NCI-H2227 (cell line): ENCODE measurements around the gene PEAK1.

Experiments
- DNase-seq: peaks from one replicate; lab custom pipeline; 2025; ENCODE audit not compliant: unreplicated experiment; lab: John Stamatoyannopoulos, UW

The PEAK1 gene

GRCh38 chr15:77069521-77070121, 350.3 kb downstream of the PEAK1 start:
- DNase-seq, result peak; percentile 6

GRCh38 chr15:77068633-77069032, 351.3 kb downstream of the PEAK1 start:
- DNase-seq, result no peak

- DNase-seq, result no peak
Measured at GRCh38 chr15:77067691-77068367, 352.1 kb downstream of the PEAK1 start.

DNA sequence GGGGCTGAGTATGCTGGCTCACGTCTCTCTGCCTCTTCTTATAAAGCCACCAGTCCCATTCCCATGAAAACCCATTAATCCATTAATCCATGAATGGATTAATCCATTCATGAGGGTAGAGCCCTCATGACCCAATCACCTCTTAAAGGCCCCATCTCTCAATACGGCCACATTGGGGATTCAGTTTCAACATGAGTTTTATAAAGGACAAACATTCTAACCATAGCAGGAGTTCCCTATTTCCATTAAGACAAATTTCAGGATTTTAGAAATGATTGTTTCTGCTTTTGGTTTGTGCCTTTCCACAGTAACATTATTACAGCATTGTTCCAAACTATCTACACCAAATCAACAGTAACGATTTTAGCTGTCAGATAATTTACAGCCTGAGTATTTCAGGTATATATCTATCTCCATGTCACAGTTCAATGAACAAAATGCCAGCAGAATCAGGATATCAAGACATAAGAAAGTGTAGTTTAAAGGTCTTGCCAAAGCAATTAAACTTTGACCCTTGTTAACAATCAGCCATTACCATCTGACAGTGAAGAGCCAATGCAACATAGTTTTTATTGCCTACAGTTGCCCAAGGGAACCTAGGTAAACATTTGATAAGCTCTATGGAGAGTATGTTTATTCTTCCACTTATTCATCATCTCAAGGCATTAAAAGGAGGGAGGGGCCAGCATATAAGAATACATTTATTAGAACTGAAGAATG, 352.8 kb downstream of the PEAK1 start:
- DNase-seq, result no peak

- DNase-seq, result no peak
Measured at GRCh38 chr15:77064539-77065308, 355.2 kb downstream of the PEAK1 start.

DNA sequence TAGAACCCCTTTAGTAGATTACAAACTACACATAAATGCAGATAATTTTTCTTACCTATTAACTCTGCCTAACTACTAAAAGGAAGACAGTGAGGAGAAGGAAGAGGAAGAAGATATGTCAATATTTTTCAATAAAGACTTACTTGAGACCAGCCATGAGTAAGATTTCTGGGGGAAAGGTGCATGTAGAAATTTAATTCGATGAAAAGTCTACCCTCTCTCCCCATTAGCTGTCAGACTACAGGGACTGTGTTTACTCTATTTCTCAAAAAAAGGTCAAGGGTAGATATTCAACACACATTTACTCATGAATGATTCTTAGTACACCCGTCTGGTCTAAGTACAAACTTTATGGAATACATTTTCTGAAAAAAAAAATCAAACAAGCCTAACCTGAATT, 355.8 kb downstream of the PEAK1 start:
- DNase-seq, result no peak

DNA sequence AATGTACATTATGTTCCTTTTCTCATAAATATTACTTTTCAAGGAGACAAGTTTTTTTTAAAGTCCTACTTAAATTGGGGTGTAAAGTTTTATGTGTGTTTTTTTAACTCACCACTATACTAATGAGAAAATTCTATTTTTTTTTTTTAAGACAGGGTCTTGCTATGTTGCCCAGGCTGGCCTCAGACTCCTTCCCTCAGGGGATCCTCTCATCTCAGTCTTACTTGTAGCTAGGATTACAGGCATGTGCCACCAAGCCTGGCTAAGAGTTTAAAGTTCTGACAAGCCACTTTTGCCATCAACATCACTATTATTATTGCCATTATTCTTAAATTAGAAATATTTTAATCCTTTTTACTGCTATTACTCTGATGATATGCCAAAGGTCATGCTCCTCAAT, 356.7 kb downstream of the PEAK1 start:
- DNase-seq, result no peak

DNA sequence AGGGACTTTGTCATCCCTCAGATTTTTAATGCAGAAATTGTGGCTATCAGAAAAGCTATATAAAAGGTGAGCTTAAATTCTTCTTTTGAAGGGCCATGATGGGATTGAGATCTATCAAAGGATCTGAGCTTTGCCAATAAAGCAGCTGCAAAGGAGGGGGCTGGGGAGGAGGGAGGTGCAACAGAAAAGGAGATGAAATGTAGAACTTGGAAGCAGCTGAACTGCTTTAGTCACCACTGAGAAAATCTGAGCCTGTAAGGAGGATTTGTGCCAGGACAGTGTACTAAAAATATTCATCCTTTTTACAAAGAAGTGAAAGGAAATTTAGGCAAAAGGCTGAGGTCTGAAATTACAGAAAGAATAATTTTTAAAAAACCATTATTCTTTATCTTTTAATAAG, 359.4 kb downstream of the PEAK1 start:
- DNase-seq, result no peak

DNA sequence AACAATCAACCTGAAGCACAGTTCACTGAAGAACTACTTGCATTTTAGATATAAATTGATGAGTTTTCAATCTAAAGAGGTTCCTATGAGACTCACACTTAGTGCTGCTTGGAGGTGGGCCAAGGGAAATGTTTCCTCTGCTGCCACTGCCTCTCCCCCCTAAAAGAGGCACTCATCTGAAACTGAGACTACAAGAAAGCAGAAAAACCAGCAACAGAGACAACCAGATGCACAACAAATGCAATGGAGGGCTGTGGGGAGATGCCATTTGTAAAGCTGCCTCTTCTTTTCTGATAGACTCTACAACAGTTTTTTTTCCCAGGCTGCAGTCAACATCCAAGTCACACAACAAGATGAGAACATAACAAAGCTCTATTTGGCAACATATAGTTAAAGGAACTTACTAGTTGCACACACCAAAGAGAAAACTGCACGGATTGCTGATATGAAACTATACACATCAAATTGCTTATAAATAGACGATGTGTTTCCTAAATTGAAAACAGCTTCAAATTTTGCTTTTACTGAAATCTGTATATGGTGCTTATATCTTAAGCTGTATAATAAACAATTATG, 360.0 kb downstream of the PEAK1 start:
- DNase-seq, result no peak

DNA sequence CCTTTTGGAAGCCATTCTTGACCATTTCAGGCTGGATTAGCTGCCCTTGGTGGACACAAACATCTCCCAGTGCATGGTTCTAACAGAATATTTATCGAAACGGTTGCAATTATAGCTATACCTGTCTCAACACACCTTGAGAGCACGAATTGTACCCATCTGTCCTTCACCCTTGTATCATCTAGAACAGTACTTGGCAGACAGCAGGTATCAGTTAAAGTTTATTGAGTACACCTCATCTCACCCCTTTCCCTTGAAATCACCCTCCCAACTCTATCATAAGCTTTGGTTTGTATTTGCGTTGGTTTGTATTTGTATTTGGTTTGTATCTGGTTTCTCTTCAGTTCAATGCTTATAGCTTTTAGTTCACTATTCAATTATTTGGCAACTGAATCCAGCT, 361.4 kb downstream of the PEAK1 start:
- DNase-seq, result no peak

- no peak for DNase-seq
Measured at GRCh38 chr15:77057685-77058084, 362.2 kb downstream of the PEAK1 start.

GRCh38 chr15:77057072-77057471, 362.8 kb downstream of the PEAK1 start:
- DNase-seq, result no peak

GRCh38 chr15:77053709-77054108, 366.2 kb downstream of the PEAK1 start:
- no peak for DNase-seq

- no peak for DNase-seq
Measured at GRCh38 chr15:77052556-77052955, 367.3 kb downstream of the PEAK1 start.
